HEK293T (cell line): ENCODE measurements around the gene GFRA1.

Experiments used
- ARNT ChIP-seq: fragments of 450-650 bp; IDR thresholded peaks from 2 replicates; pipeline ENCODE4 v1.6.1; 2017; ENCODE audit warnings: mild to moderate bottlenecking
- CTBP1 ChIP-seq: fragments of 450-650 bp; IDR thresholded peaks from 2 replicates; pipeline ENCODE4 v1.6.1; 2016; ENCODE audit warnings: borderline replicate concordance
- FOXA1 ChIP-seq: fragments of 450-650 bp; IDR thresholded peaks from 2 replicates; pipeline ENCODE4 v1.6.1; 2016; ENCODE audit warnings: mild to moderate bottlenecking
- FOXM1 ChIP-seq: fragments of 450-650 bp; IDR thresholded peaks from 2 replicates; pipeline ENCODE4 v1.6.1; 2017; ENCODE audit warnings: mild to moderate bottlenecking, borderline replicate concordance
- L3MBTL2 ChIP-seq: fragments of 450-650 bp; conservative IDR thresholded peaks from 2 replicates; pipeline ENCODE4 v1.6.1; 2016; ENCODE audit warnings: mild to moderate bottlenecking
- NFRKB ChIP-seq: fragments of 450-650 bp; IDR thresholded peaks from 2 replicates; pipeline ENCODE4 v1.6.1; 2016; ENCODE audit warnings: mild to moderate bottlenecking, moderate library complexity
- SP1 ChIP-seq: fragments of 450-650 bp; IDR thresholded peaks from 2 replicates; pipeline ENCODE4 v1.6.1; 2017
- SUZ12 ChIP-seq: fragments of 450-650 bp; IDR thresholded peaks from 2 replicates; pipeline ENCODE4 v1.6.1; 2016; ENCODE audit warnings: mild to moderate bottlenecking
- TARDBP ChIP-seq: fragments of 450-650 bp; IDR thresholded peaks from 2 replicates; pipeline ENCODE4 v1.6.1; 2016
- ZNF384 ChIP-seq: fragments of 450-650 bp; IDR thresholded peaks from 2 replicates; pipeline ENCODE4 v1.6.1; 2016
- TF ChIP-seq, protein P1 (sequence below): fragments of 450-650 bp; IDR thresholded peaks from 2 replicates; pipeline ENCODE4 v1.6.1; 2016

DNA sequence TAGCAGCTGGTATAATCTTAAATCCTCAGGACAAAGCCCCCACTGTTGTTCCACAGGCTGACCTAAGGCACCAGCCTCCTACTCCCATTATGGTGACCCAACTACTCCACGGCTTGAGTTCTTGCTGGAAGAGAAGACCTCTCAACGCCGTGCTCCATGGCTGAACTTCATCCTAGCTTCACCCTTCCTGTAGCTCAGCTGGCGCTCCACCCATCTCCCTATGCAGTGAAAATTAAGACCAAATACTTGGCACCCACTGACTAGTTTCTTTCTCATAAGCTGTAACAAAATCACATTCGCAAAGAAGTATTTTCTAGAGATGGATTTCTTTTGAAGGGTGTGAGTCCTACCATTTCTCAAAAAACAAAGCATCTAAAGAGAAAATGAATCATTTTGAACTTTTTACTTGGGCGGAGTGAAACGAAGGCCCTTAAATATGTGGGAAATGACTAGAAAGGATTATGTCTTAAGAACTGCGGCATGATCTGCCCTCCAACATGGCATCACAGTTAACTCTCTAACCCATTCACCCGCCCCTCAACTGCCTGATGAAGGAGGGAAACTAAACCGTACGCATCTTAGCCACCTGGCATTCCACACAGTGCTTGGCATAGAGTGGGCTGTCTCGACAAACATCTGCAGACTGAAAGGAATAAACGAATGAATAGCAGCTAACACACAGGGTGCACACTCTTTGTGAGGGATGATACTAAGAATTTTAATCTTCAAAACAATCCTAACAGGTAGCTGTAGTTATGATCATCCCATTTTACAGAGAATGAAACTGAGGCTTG is 32.7 kb downstream of the GFRA1 start:
- TF ChIP-seq NFRKB (no peak), FOXM1 (no peak), SUZ12 (no peak), ZNF384 (no peak), SP1 (no peak), CTBP1 (no peak), ARNT (no peak), TARDBP (no peak), FOXA1 (no peak), L3MBTL2 (no peak)
- TF ChIP-seq, protein P1, sequence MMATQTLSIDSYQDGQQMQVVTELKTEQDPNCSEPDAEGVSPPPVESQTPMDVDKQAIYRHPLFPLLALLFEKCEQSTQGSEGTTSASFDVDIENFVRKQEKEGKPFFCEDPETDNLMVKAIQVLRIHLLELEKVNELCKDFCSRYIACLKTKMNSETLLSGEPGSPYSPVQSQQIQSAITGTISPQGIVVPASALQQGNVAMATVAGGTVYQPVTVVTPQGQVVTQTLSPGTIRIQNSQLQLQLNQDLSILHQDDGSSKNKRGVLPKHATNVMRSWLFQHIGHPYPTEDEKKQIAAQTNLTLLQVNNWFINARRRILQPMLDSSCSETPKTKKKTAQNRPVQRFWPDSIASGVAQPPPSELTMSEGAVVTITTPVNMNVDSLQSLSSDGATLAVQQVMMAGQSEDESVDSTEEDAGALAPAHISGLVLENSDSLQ: no peak
